ENCODE results near the gene CDH4. TPM values are rescaled to one million over a fixed set of nuclear protein-coding genes. Genes with fewer than 3 reads are reported as not detected.

The CDH4 gene
- total RNA-seq, 1 experiment from 2014 or later, result 25.0 TPM

GRCh38 chr20:61684583-61685235 is 432.6 kb downstream of the CDH4 start:
- Mint-ChIP-seq H3K27ac (ENCODE audit: low read depth, unreplicated experiment) (no peak overlapping the region), H3K4me3 (ENCODE audit: unreplicated experiment) (no peak overlapping the region), H3K36me3 (ENCODE audit: insufficient read depth, unreplicated experiment) (no peaks in the 10 kb centered on the region), H3K4me1 (ENCODE audit: insufficient read depth, unreplicated experiment) (peaks cover 25% of the 10 kb centered on the region), H3K9me3 (ENCODE audit: unreplicated experiment) (peaks cover 7% of the 10 kb centered on the region), H3K27me3 (ENCODE audit: insufficient read depth, unreplicated experiment) (peaks cover 6% of the 10 kb centered on the region)
- TF ChIP-seq CTCF (IDR thresholded peaks at IDR 0.05; ENCODE audit: unreplicated experiment), result no peak
- ChIA-PET CTCF (interaction anchor here (1.0 to 1.6 kb wide), 2 partner anchors 20 to 153 kb away, joined by 3 read pairs; no protein-coding TSS in a partner anchor), POLR2A (interaction anchor here (1.1 kb wide), 1 partner anchor 14 kb away, joined by 3 read pairs; no protein-coding TSS in a partner anchor)
- BruUV-seq (replicated peaks), result no TSS peak
- intact Hi-C loops (cut with micrococcal nuclease), result no loop called here
- DNase-seq (ENCODE audit: unreplicated experiment), result no peak

- CTCF ChIA-PET, result no interaction called here
- H3K27me3 Mint-ChIP-seq (ENCODE audit: insufficient read depth, unreplicated experiment), result peaks cover 11% of the 10 kb centered on the region
- TF ChIP-seq CTCF (IDR thresholded peaks at IDR 0.05; ENCODE audit: unreplicated experiment), result no peak
- BruUV-seq (replicated peaks), result no TSS peak
- H3K36me3 Mint-ChIP-seq (ENCODE audit: insufficient read depth, unreplicated experiment), result no peaks in the 10 kb centered on the region
- no peak overlapping the region for H3K4me3 Mint-ChIP-seq (ENCODE audit: unreplicated experiment)
- H3K27ac Mint-ChIP-seq (ENCODE audit: low read depth, unreplicated experiment), result no peak overlapping the region
- peaks cover 7% of the 10 kb centered on the region for H3K9me3 Mint-ChIP-seq (ENCODE audit: unreplicated experiment)
- DNase-seq (ENCODE audit: unreplicated experiment), result no peak
- POLR2A ChIA-PET, result no interaction called here
- peaks cover 25% of the 10 kb centered on the region for H3K4me1 Mint-ChIP-seq (ENCODE audit: insufficient read depth, unreplicated experiment)
- intact Hi-C loops (cut with micrococcal nuclease), result no loop called here
These were observed 433.4 kb downstream of the CDH4 start for GRCh38 chr20:61685462-61685861.

- Mint-ChIP-seq H3K27me3 (ENCODE audit: insufficient read depth, unreplicated experiment) (peaks cover 11% of the 10 kb centered on the region), H3K9me3 (ENCODE audit: unreplicated experiment) (peaks cover 7% of the 10 kb centered on the region), H3K27ac (ENCODE audit: low read depth, unreplicated experiment) (no peak overlapping the region), H3K4me1 (ENCODE audit: insufficient read depth, unreplicated experiment) (peaks cover 25% of the 10 kb centered on the region), H3K36me3 (ENCODE audit: insufficient read depth, unreplicated experiment) (no peaks in the 10 kb centered on the region), H3K4me3 (ENCODE audit: unreplicated experiment) (no peak overlapping the region)
- no TSS peak for BruUV-seq (replicated peaks)
- ChIA-PET CTCF (no interaction called here), POLR2A (no interaction called here)
- no peak for TF ChIP-seq CTCF (IDR thresholded peaks at IDR 0.05; ENCODE audit: unreplicated experiment)
- DNase-seq (ENCODE audit: unreplicated experiment), result no peak
- intact Hi-C loops (cut with micrococcal nuclease), result no loop called here
These were observed 434.2 kb downstream of the CDH4 start for GRCh38 chr20:61686051-61686936.

- intact Hi-C loops (cut with micrococcal nuclease), result no loop called here
- H3K27ac Mint-ChIP-seq (ENCODE audit: low read depth, unreplicated experiment), result no peak overlapping the region
- H3K4me3 Mint-ChIP-seq (ENCODE audit: unreplicated experiment), result no peak overlapping the region
- CTCF ChIA-PET, result no interaction called here
- POLR2A ChIA-PET, result interaction anchor here (0.7 kb wide), 1 partner anchor 135 kb away, joined by 3 read pairs; no protein-coding TSS in a partner anchor
- H3K9me3 Mint-ChIP-seq (ENCODE audit: unreplicated experiment), result no peaks in the 10 kb centered on the region
- TF ChIP-seq CTCF (IDR thresholded peaks at IDR 0.05; ENCODE audit: unreplicated experiment), result no peak
- peaks cover 11% of the 10 kb centered on the region for H3K27me3 Mint-ChIP-seq (ENCODE audit: insufficient read depth, unreplicated experiment)
- no peaks in the 10 kb centered on the region for H3K36me3 Mint-ChIP-seq (ENCODE audit: insufficient read depth, unreplicated experiment)
- no TSS peak for BruUV-seq (replicated peaks)
- no peak for DNase-seq (ENCODE audit: unreplicated experiment)
- peaks cover 15% of the 10 kb centered on the region for H3K4me1 Mint-ChIP-seq (ENCODE audit: insufficient read depth, unreplicated experiment)
These were observed 436.4 kb downstream of the CDH4 start for GRCh38 chr20:61688411-61688810.

Measured in MCF 10A (cell line).